ENCODE data around the gene XK. TPM values are rescaled to one million over a fixed set of nuclear protein-coding genes. Genes with fewer than 3 reads are reported as not detected.

Gene XK
- total RNA-seq, 4 donors from 2014 or later, result 1.1 to 2.3 (median 1.7) TPM

DNA sequence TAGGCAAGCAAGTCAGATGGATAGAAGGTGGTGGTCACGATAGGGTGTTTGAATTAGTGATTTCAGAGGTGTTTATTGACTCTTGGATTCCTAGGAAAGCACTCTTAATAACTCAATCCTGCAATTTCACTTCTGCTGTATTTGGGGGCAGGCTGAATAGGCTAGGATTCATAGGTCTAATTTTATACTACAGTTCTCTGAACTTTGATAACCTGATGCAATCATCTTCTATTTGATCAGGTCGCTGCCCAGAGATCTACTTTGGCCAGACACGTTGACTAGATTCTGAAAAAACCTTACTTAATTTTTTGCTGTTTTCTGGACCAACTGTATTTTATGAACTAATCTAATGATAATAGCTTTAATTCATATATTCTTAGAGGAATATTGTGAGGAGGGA, 26.4 kb downstream of the XK start:
- H3K4me1 ChIP-seq, result no peaks in the 10 kb centered on the region
- no peaks in the 10 kb centered on the region for H3K9me3 ChIP-seq
- DNase-seq (ENCODE audit: low spot score in 2 of 2), result no peak
- no peak overlapping the region for H3K4me3 ChIP-seq
- no peak overlapping the region for H3K27ac ChIP-seq
- no peaks in the 10 kb centered on the region for H3K36me3 ChIP-seq
- 63% methylated on average over 3 of the region's 3 CpGs for WGBS
- H3K27me3 ChIP-seq, result no peaks in the 10 kb centered on the region
- TF ChIP-seq POLR2A (IDR thresholded peaks at IDR 0.05), result no peak
- TF ChIP-seq, protein P1, sequence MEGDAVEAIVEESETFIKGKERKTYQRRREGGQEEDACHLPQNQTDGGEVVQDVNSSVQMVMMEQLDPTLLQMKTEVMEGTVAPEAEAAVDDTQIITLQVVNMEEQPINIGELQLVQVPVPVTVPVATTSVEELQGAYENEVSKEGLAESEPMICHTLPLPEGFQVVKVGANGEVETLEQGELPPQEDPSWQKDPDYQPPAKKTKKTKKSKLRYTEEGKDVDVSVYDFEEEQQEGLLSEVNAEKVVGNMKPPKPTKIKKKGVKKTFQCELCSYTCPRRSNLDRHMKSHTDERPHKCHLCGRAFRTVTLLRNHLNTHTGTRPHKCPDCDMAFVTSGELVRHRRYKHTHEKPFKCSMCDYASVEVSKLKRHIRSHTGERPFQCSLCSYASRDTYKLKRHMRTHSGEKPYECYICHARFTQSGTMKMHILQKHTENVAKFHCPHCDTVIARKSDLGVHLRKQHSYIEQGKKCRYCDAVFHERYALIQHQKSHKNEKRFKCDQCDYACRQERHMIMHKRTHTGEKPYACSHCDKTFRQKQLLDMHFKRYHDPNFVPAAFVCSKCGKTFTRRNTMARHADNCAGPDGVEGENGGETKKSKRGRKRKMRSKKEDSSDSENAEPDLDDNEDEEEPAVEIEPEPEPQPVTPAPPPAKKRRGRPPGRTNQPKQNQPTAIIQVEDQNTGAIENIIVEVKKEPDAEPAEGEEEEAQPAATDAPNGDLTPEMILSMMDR (IDR thresholded peaks at IDR 0.05), result no peak
- TF ChIP-seq EP300 (IDR thresholded peaks at IDR 0.05), result no peak

DNA sequence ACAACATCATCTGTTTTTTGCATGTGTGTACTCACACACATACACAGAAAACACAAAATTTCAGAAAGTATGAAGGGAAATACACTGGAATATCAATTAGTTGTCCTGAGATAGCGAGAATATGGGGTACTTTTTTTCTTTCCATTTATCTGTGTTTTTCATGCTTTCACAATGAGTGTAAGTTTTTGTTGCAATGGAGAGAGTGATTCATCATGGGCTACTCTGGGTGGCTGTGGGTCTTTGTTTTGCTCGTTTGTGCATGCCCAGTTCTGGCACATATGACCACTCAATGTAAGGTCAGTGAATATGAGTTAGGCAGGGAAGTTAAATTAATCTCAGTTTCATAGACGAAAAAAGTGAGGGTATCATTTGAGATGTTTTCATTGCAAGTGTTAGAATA, 26.9 kb downstream of the XK start:
- Histone ChIP-seq H3K27ac (no peak overlapping the region), H3K27me3 (no peaks in the 10 kb centered on the region), H3K4me1 (no peaks in the 10 kb centered on the region), H3K4me3 (no peak overlapping the region), H3K9me3 (no peaks in the 10 kb centered on the region), H3K36me3 (no peaks in the 10 kb centered on the region)
- DNase-seq (ENCODE audit: low spot score in 2 of 2), result no peak
- 64% methylated on average over 3 of the region's 3 CpGs for WGBS
- TF ChIP-seq, protein P1 (IDR thresholded peaks at IDR 0.05), result no peak
- TF ChIP-seq POLR2A (IDR thresholded peaks at IDR 0.05) (no peak), POLR2AphosphoS5 (IDR thresholded peaks at IDR 0.05) (no peak), EP300 (IDR thresholded peaks at IDR 0.05) (no peak)

DNA sequence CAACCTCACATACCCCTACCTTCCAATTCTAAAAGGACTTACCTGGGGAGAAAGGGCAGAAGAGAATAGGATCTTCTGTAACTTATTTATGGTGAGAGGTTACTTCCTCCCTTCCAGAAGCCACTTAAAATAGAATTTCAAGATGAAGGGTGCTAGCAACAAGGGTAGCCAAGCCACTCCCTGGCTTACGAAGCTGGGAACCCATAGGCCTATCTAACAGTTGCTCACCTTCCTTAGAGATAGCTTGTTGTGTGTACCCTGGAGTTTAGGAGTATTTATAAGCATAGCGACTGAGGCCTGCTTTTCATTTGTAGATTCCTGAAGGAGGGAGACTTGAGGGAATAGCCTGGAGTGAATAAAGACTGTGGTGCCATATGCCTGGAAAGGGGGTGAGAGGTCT, 28.9 kb downstream of the XK start:
- no peaks in the 10 kb centered on the region for H3K36me3 ChIP-seq
- no peaks in the 10 kb centered on the region for H3K4me1 ChIP-seq
- 77% methylated on average over 2 of the region's 2 CpGs for WGBS
- no peak overlapping the region for H3K4me3 ChIP-seq
- no peaks in the 10 kb centered on the region for H3K27me3 ChIP-seq
- TF ChIP-seq EP300 (IDR thresholded peaks at IDR 0.05) (no peak), POLR2A (IDR thresholded peaks at IDR 0.05) (no peak), POLR2AphosphoS5 (IDR thresholded peaks at IDR 0.05) (no peak)
- TF ChIP-seq, protein P1 (IDR thresholded peaks at IDR 0.05), result no peak
- no peak for DNase-seq (ENCODE audit: low spot score in 2 of 2)
- no peak overlapping the region for H3K27ac ChIP-seq
- no peaks in the 10 kb centered on the region for H3K9me3 ChIP-seq

DNA sequence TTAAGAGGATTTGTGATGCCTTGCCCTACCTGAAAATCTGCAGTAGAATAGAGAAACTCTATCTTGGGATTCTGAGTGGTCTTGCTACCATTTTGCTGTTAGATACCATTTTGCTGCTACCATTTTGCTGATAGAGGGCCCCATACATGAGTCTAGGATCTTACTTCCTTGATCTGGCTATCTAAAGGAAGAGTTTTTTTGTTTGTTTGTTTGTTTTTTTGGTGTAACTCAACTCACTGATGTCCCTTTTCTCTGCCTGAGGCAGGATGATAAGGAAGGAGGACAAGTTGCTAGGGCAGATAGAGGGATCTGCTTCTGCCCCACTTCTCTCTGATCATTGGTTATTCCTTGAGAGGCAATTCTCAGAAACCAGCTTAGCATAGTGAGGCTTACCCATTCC, 31.0 kb downstream of the XK start:
- Histone ChIP-seq H3K4me3 (no peak overlapping the region), H3K27me3 (no peaks in the 10 kb centered on the region), H3K4me1 (no peaks in the 10 kb centered on the region), H3K36me3 (no peaks in the 10 kb centered on the region), H3K9me3 (no peaks in the 10 kb centered on the region), H3K27ac (no peak overlapping the region)
- no peak for DNase-seq (ENCODE audit: low spot score in 2 of 2)
- TF ChIP-seq POLR2A (IDR thresholded peaks at IDR 0.05) (no peak), EP300 (IDR thresholded peaks at IDR 0.05) (no peak), POLR2AphosphoS5 (IDR thresholded peaks at IDR 0.05) (no peak)
- TF ChIP-seq, protein P1 (IDR thresholded peaks at IDR 0.05), result no peak

- no peak for DNase-seq (ENCODE audit: low spot score in 2 of 2)
- WGBS, result 70% methylated on average over 1 of the region's 1 CpG
Measured at GRCh38 chrX:37717708-37718107, 32.1 kb downstream of the XK start.

More at GRCh38 chrX:37717708-37718107, 32.1 kb downstream of the XK start:
- TF ChIP-seq POLR2AphosphoS5 (IDR thresholded peaks at IDR 0.05), result no peak
- TF ChIP-seq, protein P1 (IDR thresholded peaks at IDR 0.05), result no peak
- no peak for TF ChIP-seq POLR2A (IDR thresholded peaks at IDR 0.05)
- TF ChIP-seq EP300 (IDR thresholded peaks at IDR 0.05), result no peak
- H3K4me3 ChIP-seq, result no peak overlapping the region
- H3K36me3 ChIP-seq, result no peaks in the 10 kb centered on the region
- no peaks in the 10 kb centered on the region for H3K9me3 ChIP-seq
- H3K4me1 ChIP-seq, result no peaks in the 10 kb centered on the region
- no peaks in the 10 kb centered on the region for H3K27me3 ChIP-seq
- no peak overlapping the region for H3K27ac ChIP-seq
